ENCODE data around the gene ZMYND10. TPM values are rescaled to one million over a fixed set of nuclear protein-coding genes. Genes with fewer than 3 reads are reported as not detected.

The ZMYND10 gene
- total RNA-seq, 4 donors from 2014 or later = 0.42 to 1.8 (median 0.74) TPM; not detected in 1

- 2% methylated on average over 10 to 12 of the region's 12 CpGs for WGBS, 2 donors
- no peak overlapping the region for H3K4me3 ChIP-seq (ENCODE audit: low read depth, poor library complexity, severe bottlenecking)
- no peak for DNase-seq (ENCODE audit: low spot score in 2 of 2)
- intact Hi-C loops (cut with DNase I; ENCODE audit: low total_unique reads) = no loop called here
- no peak for TF ChIP-seq CTCF (IDR thresholded peaks at IDR 0.05)
Measured at GRCh38 chr3:50299638-50299928, 45.9 kb downstream of the ZMYND10 start.

DNA sequence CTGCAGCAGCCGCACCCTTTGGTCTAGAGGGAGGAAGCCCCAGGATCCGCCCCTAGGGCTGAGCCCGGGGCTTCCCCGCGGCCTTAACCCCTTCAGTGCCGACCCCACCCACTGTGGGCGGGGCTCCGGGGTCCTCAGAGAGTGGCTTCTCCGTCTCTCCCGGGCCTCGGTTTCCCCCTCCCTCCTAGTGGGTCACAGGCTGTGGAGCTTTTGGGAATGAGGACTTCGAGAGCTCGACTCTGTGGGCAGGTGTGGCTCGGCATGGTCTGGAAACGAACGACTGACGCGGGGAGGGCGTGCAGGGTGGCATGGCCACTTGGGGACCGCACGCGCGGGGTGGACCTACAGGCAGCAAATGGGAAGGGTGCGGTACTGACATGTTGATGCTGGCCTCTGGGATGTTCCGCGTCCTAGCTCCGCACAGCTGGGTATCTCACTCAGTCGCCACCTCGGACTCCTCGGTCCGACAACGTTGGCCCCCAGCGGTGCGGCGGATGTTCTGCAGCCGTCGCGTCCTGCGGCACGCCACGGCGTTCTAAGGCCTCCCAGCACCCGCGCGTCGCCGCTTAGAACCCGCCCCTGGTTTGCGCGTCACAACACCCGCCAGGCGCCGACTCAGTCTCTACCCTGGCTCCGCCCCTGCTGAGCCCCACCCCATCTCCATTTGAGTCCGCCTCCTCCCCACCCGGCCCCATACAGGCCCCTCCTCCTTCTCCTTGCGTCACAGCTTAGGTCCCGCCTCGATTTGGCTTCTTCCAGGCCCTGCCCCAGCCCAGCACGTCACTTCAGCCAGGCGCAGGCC lies 46.5 kb downstream of the ZMYND10 start, which contains the start of the genes HYAL3 and NAA80:
TSS of gene HYAL3 (minus strand) at position 570 of the 802 bp plus-strand sequence. CDS start 3,803 bp downstream, outside the sequence.
TSS of gene NAA80 (minus strand) at position 570 of the 802 bp plus-strand sequence. CDS start 1,942 bp downstream, outside the sequence.
- 0 to 1% methylated on average over 37 to 54 of the region's 61 CpGs for WGBS, 2 donors
- peak; percentile 100 for DNase-seq (ENCODE audit: low spot score in 2 of 2)
- intact Hi-C loops (cut with DNase I; ENCODE audit: low total_unique reads) = no loop called here
- TF ChIP-seq CTCF (IDR thresholded peaks at IDR 0.05) (peak in 1 of 3 donors; percentile 63), POLR2A (IDR thresholded peaks at IDR 0.05) (no peak)
- H3K4me3 ChIP-seq (ENCODE audit: low read depth, poor library complexity, severe bottlenecking) = peak within 1 kb of the TSS; percentile 55

- H3K4me3 ChIP-seq (ENCODE audit: low read depth, poor library complexity, severe bottlenecking) = no peak overlapping the region
- TF ChIP-seq POLR2A (IDR thresholded peaks at IDR 0.05) = no peak
- no peak for TF ChIP-seq CTCF (IDR thresholded peaks at IDR 0.05)
- DNase-seq (ENCODE audit: low spot score in 2 of 2) = no peak
- 44 to 63% methylated on average over 9 of the region's 9 CpGs for WGBS, 2 donors
- intact Hi-C loops (cut with DNase I; ENCODE audit: low total_unique reads) = no loop called here
Measured at GRCh38 chr3:50297896-50298725, 47.4 kb downstream of the ZMYND10 start.

DNA sequence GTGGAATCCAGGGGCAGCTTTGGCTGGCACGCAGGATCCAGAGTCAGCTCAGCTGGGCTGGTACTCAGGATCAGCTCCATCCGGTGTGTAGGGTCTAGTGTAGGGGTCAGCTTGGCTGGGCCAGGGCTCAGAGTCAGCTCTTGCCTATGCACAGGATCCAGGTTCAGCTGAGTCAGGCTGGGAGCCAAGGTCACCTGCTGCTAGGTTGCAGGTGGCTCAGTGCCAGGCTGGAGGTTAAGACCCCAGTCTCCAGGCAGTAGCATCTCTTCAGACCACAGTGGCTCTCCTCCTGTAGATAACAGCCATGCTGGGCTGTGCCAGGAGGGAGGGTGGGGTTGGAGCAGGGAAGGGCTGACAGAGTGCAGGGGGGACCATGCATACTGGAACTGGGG lies 48.2 kb downstream of the ZMYND10 start:
- intact Hi-C loops (cut with DNase I; ENCODE audit: low total_unique reads) = no loop called here

More for the DNA sequence above, 48.2 kb downstream of the ZMYND10 start:
- TF ChIP-seq POLR2A (IDR thresholded peaks at IDR 0.05) (no peak), CTCF (IDR thresholded peaks at IDR 0.05) (no peak)
- no peak for DNase-seq (ENCODE audit: low spot score in 2 of 2)
- WGBS, 2 donors = 83% methylated on average over 2 of the region's 2 CpGs; no CpG with 5 or more reads in 1 of the 2 donors
- H3K4me3 ChIP-seq (ENCODE audit: low read depth, poor library complexity, severe bottlenecking) = no peak overlapping the region
